HG02885 (cell line): ENCODE results near the gene MOV10.

ENCODE experiments used
- ATAC-seq: cut with Tn5 transposase; IDR thresholded peaks from one replicate; pipeline ENCODE4 v1.9.1; 2021; ENCODE audit warnings: mild to moderate bottlenecking; ENCODE audit not compliant: unreplicated experiment, poor library complexity

The MOV10 gene

GRCh38 chr1:112697781-112698201, 23.3 kb downstream of the MOV10 start:
- no peak for ATAC-seq

- no peak for ATAC-seq
These were observed 24.2 kb downstream of the MOV10 start for GRCh38 chr1:112698366-112699310.

GRCh38 chr1:112699425-112700144, 25.1 kb downstream of the MOV10 start:
- ATAC-seq, result no peak

GRCh38 chr1:112700290-112701226, 26.1 kb downstream of the MOV10 start:
- ATAC-seq, result peak; percentile 54

GRCh38 chr1:112701227-112702066, 27.0 kb downstream of the MOV10 start:
- ATAC-seq, result no peak

GRCh38 chr1:112702067-112702395, 27.6 kb downstream of the MOV10 start:
- no peak for ATAC-seq

- ATAC-seq, result no peak
These were observed 28.2 kb downstream of the MOV10 start for GRCh38 chr1:112702420-112703261.

- ATAC-seq, result no peak
These were observed 29.2 kb downstream of the MOV10 start for GRCh38 chr1:112703706-112704105.

- no peak for ATAC-seq
These were observed 30.0 kb downstream of the MOV10 start for GRCh38 chr1:112704391-112704933.

GRCh38 chr1:112704934-112705627, 30.6 kb downstream of the MOV10 start:
- peak; percentile 62 for ATAC-seq

- peak; percentile 72 for ATAC-seq
These were observed 32.2 kb downstream of the MOV10 start, which contains the start of gene RHOC for GRCh38 chr1:112706505-112707220. RHOC (minus strand) TSS chr1:112707127; CDS start chr1:112703799, 3,328 bp downstream.

- ATAC-seq, result peak; percentile 72
These were observed 33.0 kb downstream of the MOV10 start for GRCh38 chr1:112707221-112708001.

- ATAC-seq, result no peak
These were observed 33.6 kb downstream of the MOV10 start for GRCh38 chr1:112708002-112708448.

GRCh38 chr1:112708489-112708888, 34.0 kb downstream of the MOV10 start:
- ATAC-seq, result no peak

- no peak for ATAC-seq
These were observed 35.7 kb downstream of the MOV10 start for GRCh38 chr1:112710159-112710558.

- ATAC-seq, result no peak
These were observed 36.1 kb downstream of the MOV10 start for GRCh38 chr1:112710586-112710985.
